Right lobe of liver (tissue), 6 donors: ENCODE measurements around the gene XAB2. TPM values are rescaled to one million over a fixed set of nuclear protein-coding genes. Genes with fewer than 3 reads are reported as not detected.

Source experiments
- ATAC-seq, 4 donors: fragments of 200-7000 bp; cut with Tn5 transposase; one replicate each; pipeline ENCODE4 v1.9.1; 2020; ENCODE audit warnings: mild to moderate bottlenecking in 4 of 4, moderate library complexity in 4 of 4
- DNase-seq, 3 donors: peaks; one replicate each; pipeline ENCODE4 v3.0.0-alpha.2; 2020
- H3K27ac ChIP-seq, 3 donors: fragments of 200-600 bp; one replicate each; pipeline ENCODE4 v1.8.0; 2022
- H3K27me3 ChIP-seq, 2 donors: fragments of 200-600 bp; one replicate each; pipeline ENCODE4 v1.8.0; 2022
- H3K36me3 ChIP-seq, 4 donors: fragments of 200-600 bp; sonication (generic) in 1 of 4; one replicate each; pipeline versions ENCODE4 v1.5.1 to v1.8.0; 2017 to 2022; ENCODE audit warnings: control low read depth in 1 of 4
- H3K4me1 ChIP-seq, 4 donors: fragments of 200-600 bp; sonication (generic) in 1 of 4; one replicate each; pipeline versions ENCODE4 v1.5.1 to v1.8.0; 2017 to 2022; ENCODE audit warnings: control low read depth in 1 of 4
- H3K4me3 ChIP-seq, 3 donors: fragments of 200-600 bp; one replicate each; pipeline ENCODE4 v1.8.0; 2022
- H3K9me3 ChIP-seq, 4 donors: fragments of 200-600 bp; sonication (generic) in 1 of 4; one replicate each; pipeline versions ENCODE4 v1.5.1 to v1.8.0; 2017 to 2022; ENCODE audit warnings: control low read depth in 1 of 4
- CTCF ChIP-seq, 4 donors: fragments of 200-600 bp in 3 of 4; fragments of 450-650 bp in 1 of 4; IDR thresholded peaks; one replicate each; pipeline versions ENCODE4 v1.5.1 to v1.8.0; 2016 to 2022; ENCODE audit warnings: antibody characterized with exemption in 4 of 4, mild to moderate bottlenecking in 2 of 4
- POLR2A ChIP-seq: fragments of 450-650 bp; IDR thresholded peaks from one replicate; pipeline ENCODE4 v1.6.1; 2017; ENCODE audit warnings: antibody characterized with exemption, mild to moderate bottlenecking
- WGBS: methylation state at CpG from one replicate; pipeline ENCODE4 v1.1.6; 2018; ENCODE audit warnings: low coverage, low lambda C conversion rate; ENCODE audit not compliant: insufficient coverage; ENCODE audit errors: missing lambda C conversion rate; 5-methylcytosine and 5-hydroxymethylcytosine counted together
- intact Hi-C, 2 donors: fragments of 100-400 bp; cut with DNase I; formaldehyde crosslinking; loops; one replicate each; pipeline versions ENCODE4 v1.11.2 to v1.14.1; 2022
- total RNA-seq, 6 experiments: library from RNA; depleted of rRNA in 2 of 6; stranded (reverse); fragments of >200 nt in 2 of 6; fragmentation: NEBNext Ultra II Directional in 3 of 6; extraction: Animal tissue kit (Norgen Biotek cat#: 25700) in 3 of 6; gene quantifications; one replicate each; pipeline versions ENCODE4 v1.1.0 to v1.2.4, GENCODE V29; 2016 to 2023
- donor health status: DM: no; HTN: yes; CAD: no.
- donor health status: DM: no; HTN: no; CAD: no.
- donor health status: DM: no; HTN: no; CAD: no.
- donor health status: DM: no; HTN: yes; CAD: no.
- donor health status: DM: no; HTN: yes; CAD: no.

Gene XAB2
- total RNA-seq, 6 experiments from 2014 or later = 12.8 to 21.3 (median 17.8) TPM

- Histone ChIP-seq H3K36me3 (peaks cover 0 to 23% (median 6%) of the 10 kb centered on the region in 4 donors), H3K27ac (no peak overlapping the region), H3K4me1 (peaks cover 0 to 16% (median 3%) of the 10 kb centered on the region in 4 donors), H3K27me3 (no peaks in the 10 kb centered on the region), H3K4me3 (no peak overlapping the region), H3K9me3 (no peaks in the 10 kb centered on the region)
- ATAC-seq = peak in 3 of 4 donors; percentile 25 to 56 (median 28)
- DNase-seq = no peak
- TF ChIP-seq POLR2A (no peak), CTCF (IDR thresholded peaks at IDR 0.05) (no peak)
- 73% methylated on average over 14 of the region's 14 CpGs for WGBS
- intact Hi-C loops = no loop called here
These were observed 23.7 kb downstream of the XAB2 start for GRCh38 chr19:7605490-7606222.

- intact Hi-C loops = no loop called here
- no peaks in the 10 kb centered on the region for H3K9me3 ChIP-seq
- H3K36me3 ChIP-seq = peaks cover 0 to 9% (median 0%) of the 10 kb centered on the region in 4 donors
- no peak overlapping the region for H3K27ac ChIP-seq
- ATAC-seq = peak in 3 of 4 donors; percentile 8 to 25 (median 19)
- no peak overlapping the region for H3K4me3 ChIP-seq
- 66% methylated on average over 9 of the region's 9 CpGs for WGBS
- TF ChIP-seq POLR2A (no peak), CTCF (IDR thresholded peaks at IDR 0.05) (no peak)
- H3K27me3 ChIP-seq = no peaks in the 10 kb centered on the region
- H3K4me1 ChIP-seq = peaks cover 0 to 16% (median 3%) of the 10 kb centered on the region in 4 donors
- no peak for DNase-seq
These were observed 25.4 kb downstream of the XAB2 start for GRCh38 chr19:7603919-7604318.

- intact Hi-C loops = no loop called here
- Histone ChIP-seq H3K27ac (no peak overlapping the region), H3K4me3 (no peak overlapping the region), H3K9me3 (no peaks in the 10 kb centered on the region), H3K36me3 (peaks cover 0 to 1% (median 0%) of the 10 kb centered on the region in 4 donors), H3K27me3 (no peaks in the 10 kb centered on the region), H3K4me1 (peaks cover 0 to 16% (median 3%) of the 10 kb centered on the region in 4 donors)
- ATAC-seq = peak in 2 of 4 donors; percentile 19 to 20
- peak in 1 of 3 donors; percentile 45 for DNase-seq
- WGBS = 57% methylated on average over 5 of the region's 11 CpGs
- TF ChIP-seq CTCF (IDR thresholded peaks at IDR 0.05) (no peak), POLR2A (no peak)
These were observed 26.3 kb downstream of the XAB2 start for GRCh38 chr19:7602935-7603497.

GRCh38 chr19:7602240-7602934 is 27.0 kb downstream of the XAB2 start:
- peaks cover 0 to 16% (median 3%) of the 10 kb centered on the region in 4 donors for H3K4me1 ChIP-seq
- TF ChIP-seq POLR2A (no peak), CTCF (IDR thresholded peaks at IDR 0.05) (no peak)
- no peaks in the 10 kb centered on the region for H3K9me3 ChIP-seq
- DNase-seq (no peak), ATAC-seq (no peak)
- H3K27ac ChIP-seq = no peak overlapping the region
- no peaks in the 10 kb centered on the region for H3K27me3 ChIP-seq
- no peak overlapping the region for H3K4me3 ChIP-seq
- WGBS = 58% methylated on average over 13 of the region's 15 CpGs
- H3K36me3 ChIP-seq = no peaks in the 10 kb centered on the region
- intact Hi-C loops = no loop called here
